Parathyroid adenoma (tissue), 2 donors: Measurements from ENCODE around the gene DNASE1L1.

Experiments used
- H2AFZ ChIP-seq: fragments of 300-600 bp; sonication (generic); one replicate; pipeline ENCODE4 v1.7.0; 2017; ENCODE audit warnings: antibody characterized with exemption, mild to moderate bottlenecking
- H3K27ac ChIP-seq: fragments of 300-600 bp; sonication (generic); one replicate; pipeline ENCODE4 v1.7.0; 2017
- H3K27me3 ChIP-seq: fragments of 300-600 bp; sonication (generic); one replicate; pipeline ENCODE4 v1.7.0; 2017; ENCODE audit warnings: low read length; ENCODE audit not compliant: control insufficient read depth, insufficient read depth
- H3K36me3 ChIP-seq: fragments of 300-600 bp; sonication (generic); one replicate; pipeline ENCODE4 v1.7.0; 2017; ENCODE audit warnings: low read length; ENCODE audit not compliant: control insufficient read depth, insufficient read depth
- H3K4me1 ChIP-seq: fragments of 300-600 bp; sonication (generic); one replicate; pipeline ENCODE4 v1.7.0; 2017; ENCODE audit warnings: control low read depth
- H3K4me2 ChIP-seq: fragments of 300-600 bp; sonication (generic); one replicate; pipeline ENCODE4 v1.7.0; 2017; ENCODE audit warnings: low read length
- H3K4me3 ChIP-seq: fragments of 300-600 bp; sonication (generic); one replicate; pipeline ENCODE4 v1.7.0; 2017; ENCODE audit warnings: low read depth, low read length
- H3K79me2 ChIP-seq: fragments of 300-600 bp; sonication (generic); one replicate; pipeline ENCODE4 v1.7.0; 2017; ENCODE audit warnings: control low read depth
- H3K9ac ChIP-seq: fragments of 300-600 bp; sonication (generic); one replicate; pipeline ENCODE4 v1.7.0; 2017; ENCODE audit warnings: mild to moderate bottlenecking
- H3K9me3 ChIP-seq: fragments of 300-600 bp; sonication (generic); one replicate; pipeline ENCODE4 v1.7.0; 2017; ENCODE audit warnings: low read length; ENCODE audit not compliant: control insufficient read depth
- CTCF ChIP-seq: fragments of 300-600 bp; sonication (generic); IDR thresholded peaks from one replicate; pipeline ENCODE4 v1.7.0; 2017; ENCODE audit warnings: antibody characterized with exemption, mild to moderate bottlenecking
- donor health status: primary hyperparathyroidism.

The DNASE1L1 gene

GRCh38 chrX:154378799-154379568, 30.1 kb downstream of the DNASE1L1 start, which contains the start of gene EMD:
Gene EMD (plus strand): TSS chrX:154379295. CDS start chrX:154379485, 190 bp downstream.
- TF ChIP-seq CTCF: peak; percentile 3
- Histone ChIP-seq H3K27ac (peak within 1 kb of the TSS; percentile 95), H3K79me2 (no peaks in the 10 kb centered on the region), H2AFZ (peak within 1 kb of the TSS; percentile 81), H3K27me3 (no peaks in the 10 kb centered on the region), H3K4me3 (peak within 1 kb of the TSS; percentile 93), H3K9ac (peak within 1 kb of the TSS; percentile 94), H3K36me3 (no peaks in the 10 kb centered on the region), H3K9me3 (no peaks in the 10 kb centered on the region), H3K4me1 (no peaks in the 10 kb centered on the region), H3K4me2 (peak within 1 kb of the TSS; percentile 80)

GRCh38 chrX:154378059-154378798, 30.8 kb downstream of the DNASE1L1 start:
- Histone ChIP-seq H3K4me3 (peak overlapping the region; percentile 57), H3K79me2 (no peaks in the 10 kb centered on the region), H3K27ac (peak overlapping the region; percentile 90), H3K4me1 (no peaks in the 10 kb centered on the region), H2AFZ (peak overlapping the region; percentile 81), H3K4me2 (peak overlapping the region; percentile 80), H3K9ac (peak overlapping the region; percentile 67), H3K27me3 (no peaks in the 10 kb centered on the region), H3K9me3 (no peaks in the 10 kb centered on the region), H3K36me3 (no peaks in the 10 kb centered on the region)
- no peak for TF ChIP-seq CTCF

- H3K4me3 ChIP-seq: no peak overlapping the region
- H3K79me2 ChIP-seq: no peaks in the 10 kb centered on the region
- no peak overlapping the region for H3K9ac ChIP-seq
- no peak for TF ChIP-seq CTCF
- H3K36me3 ChIP-seq: no peaks in the 10 kb centered on the region
- H3K27me3 ChIP-seq: no peaks in the 10 kb centered on the region
- no peaks in the 10 kb centered on the region for H3K9me3 ChIP-seq
- no peak overlapping the region for H3K4me2 ChIP-seq
- no peak overlapping the region for H2AFZ ChIP-seq
- H3K4me1 ChIP-seq: no peaks in the 10 kb centered on the region
- H3K27ac ChIP-seq: no peak overlapping the region
Observed at GRCh38 chrX:154376774-154377173, 32.3 kb downstream of the DNASE1L1 start.

DNA sequence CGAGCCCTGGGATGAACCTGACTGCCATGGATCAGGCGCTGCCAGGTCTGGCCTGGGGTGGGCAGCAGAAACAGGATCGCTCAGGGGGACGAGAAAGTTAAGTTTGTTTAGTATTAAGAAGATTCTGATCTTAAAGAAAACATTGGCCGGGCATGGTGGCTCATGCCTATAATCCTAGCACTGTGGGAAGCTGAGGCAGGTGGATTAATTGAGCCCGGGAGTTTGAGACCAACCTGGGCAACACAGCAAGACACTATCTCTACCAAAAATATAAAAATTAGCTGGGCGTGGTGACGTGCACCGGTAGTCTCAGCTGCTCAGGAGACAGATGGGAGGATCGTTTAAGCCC, 33.9 kb downstream of the DNASE1L1 start:
- Histone ChIP-seq H3K27ac (peak overlapping the region; percentile 15), H3K27me3 (no peaks in the 10 kb centered on the region), H3K79me2 (no peaks in the 10 kb centered on the region), H3K4me1 (no peaks in the 10 kb centered on the region), H3K9me3 (no peaks in the 10 kb centered on the region), H3K9ac (no peak overlapping the region), H3K4me3 (peak overlapping the region; percentile 43), H3K4me2 (peak overlapping the region; percentile 66), H3K36me3 (no peaks in the 10 kb centered on the region), H2AFZ (no peak overlapping the region)
- TF ChIP-seq CTCF: no peak
